RKO (cell line): Measurements from ENCODE around the gene RXRA.

ENCODE experiments used
- DNase-seq: peaks from one replicate; pipeline ENCODE4 v3.0.0-alpha.2; 2016; ENCODE audit warnings: low spot score

The RXRA gene

DNA sequence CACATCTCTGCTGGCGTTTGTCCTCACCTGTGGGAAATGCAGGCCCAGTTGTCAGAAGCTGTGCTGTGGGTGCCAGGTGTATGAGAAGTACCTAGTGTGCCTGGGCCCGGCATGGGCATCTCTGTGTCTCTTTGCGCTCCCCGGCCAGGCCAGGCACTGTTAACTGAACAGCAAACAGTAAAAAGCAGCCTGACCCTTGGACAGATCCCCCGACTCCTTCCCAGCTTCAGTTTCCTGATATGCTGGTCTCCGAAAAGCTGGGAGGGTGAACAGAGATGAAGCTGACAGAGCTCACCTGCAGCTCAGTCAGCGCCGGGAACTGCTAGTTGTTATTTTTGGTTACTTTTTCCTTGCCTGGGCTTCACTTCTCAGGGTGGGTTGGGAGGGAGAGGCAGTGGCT lies 28.9 kb downstream of the RXRA start:
- no peak for DNase-seq

DNA sequence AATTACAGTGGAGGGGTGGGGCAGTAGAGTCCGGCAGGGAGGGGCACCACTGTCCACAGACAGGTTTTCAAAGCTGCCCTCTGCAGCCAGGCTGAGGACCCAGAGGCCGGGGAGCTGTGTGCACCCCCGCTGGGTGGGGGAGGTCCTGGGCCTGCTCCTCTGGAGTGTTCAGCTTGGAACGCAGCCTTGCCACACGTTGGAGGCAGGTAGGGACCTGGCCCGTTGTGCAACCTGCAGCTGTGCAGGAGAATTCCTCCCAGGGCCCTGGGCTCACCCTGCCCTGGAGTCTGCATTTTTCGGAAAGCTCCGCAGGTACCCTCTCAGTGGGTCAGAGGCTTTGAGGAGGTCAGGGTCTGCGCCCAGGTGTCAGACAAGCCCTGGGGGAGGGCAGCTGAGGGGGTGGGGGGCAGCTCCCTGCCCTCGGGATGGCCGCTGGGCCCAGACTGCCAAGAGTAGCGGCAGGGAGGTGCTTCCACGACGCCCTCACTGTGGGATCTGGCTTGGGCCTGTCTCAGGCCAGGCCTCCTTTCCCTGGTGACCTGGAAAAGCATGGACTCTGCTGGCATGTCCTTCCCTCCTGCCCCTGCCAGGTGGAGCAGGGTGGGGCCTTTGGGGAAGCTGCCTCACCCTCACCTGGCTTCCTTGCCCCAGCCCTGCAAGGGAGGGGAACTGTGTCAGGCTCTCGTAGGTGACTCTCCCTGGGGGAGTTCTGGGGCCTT lies 29.5 kb downstream of the RXRA start:
- DNase-seq: no peak

- no peak for DNase-seq
Measured at GRCh38 chr9:134356496-134357470, 30.5 kb downstream of the RXRA start.

- DNase-seq: no peak
Measured at GRCh38 chr9:134357631-134358025, 31.4 kb downstream of the RXRA start.

- no peak for DNase-seq
Measured at GRCh38 chr9:134358026-134358661, 31.9 kb downstream of the RXRA start.

DNA sequence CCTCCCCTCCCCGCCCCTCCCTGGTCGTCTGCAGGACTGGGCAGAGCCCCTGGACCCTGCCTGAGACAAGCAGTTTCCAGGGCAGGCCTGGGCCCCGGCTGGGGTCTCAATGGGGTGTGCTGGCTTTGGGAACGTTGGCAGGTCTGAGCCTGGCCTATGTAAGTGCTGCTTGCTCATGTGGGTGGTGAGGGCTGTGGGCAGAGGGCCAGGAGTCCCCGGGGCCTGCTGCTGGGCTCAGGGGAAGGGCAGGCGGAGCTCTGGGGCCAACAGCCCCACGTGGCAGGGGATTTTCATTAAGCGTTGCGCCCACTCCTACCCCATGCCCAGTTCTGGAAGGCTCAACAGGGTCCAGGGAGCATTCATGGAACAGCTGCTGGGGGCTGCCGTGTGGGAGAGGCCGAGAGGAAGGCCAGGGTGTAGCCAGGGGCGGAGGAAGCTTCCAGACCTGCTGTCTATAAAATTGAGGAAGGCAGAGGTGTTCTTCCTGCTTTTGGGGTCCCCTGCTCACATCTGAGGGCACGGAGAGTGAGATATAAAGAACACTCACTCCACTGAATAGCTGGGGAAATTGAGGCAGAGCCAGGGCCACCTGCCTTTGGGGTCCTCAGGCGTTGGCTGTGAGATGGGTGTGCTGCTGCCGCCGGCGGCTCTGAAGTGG lies 32.5 kb downstream of the RXRA start:
- DNase-seq: no peak

GRCh38 chr9:134359493-134360179 lies 33.4 kb downstream of the RXRA start:
- no peak for DNase-seq

GRCh38 chr9:134360180-134360759 lies 34.0 kb downstream of the RXRA start:
- no peak for DNase-seq

DNA sequence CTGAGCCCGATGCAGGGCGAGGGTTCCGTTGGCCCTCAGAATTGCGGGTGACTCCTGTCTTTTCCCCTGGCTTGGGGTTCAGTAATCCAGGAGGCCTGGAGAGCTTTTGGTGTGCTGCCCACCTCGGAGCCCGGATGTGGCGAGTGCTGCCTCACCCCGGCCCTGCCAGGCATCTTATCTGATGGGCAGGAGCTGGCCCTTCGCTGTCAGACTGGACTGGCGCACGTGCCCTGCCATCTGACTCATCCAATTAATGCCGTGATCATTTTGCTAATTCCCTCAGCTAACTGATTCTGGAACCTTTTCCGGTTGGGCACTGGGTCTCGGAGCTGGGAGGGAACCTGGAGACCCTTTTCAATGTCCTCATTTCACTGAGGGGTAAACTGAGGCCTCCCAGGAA lies 34.6 kb downstream of the RXRA start:
- DNase-seq: peak; percentile 24

DNA sequence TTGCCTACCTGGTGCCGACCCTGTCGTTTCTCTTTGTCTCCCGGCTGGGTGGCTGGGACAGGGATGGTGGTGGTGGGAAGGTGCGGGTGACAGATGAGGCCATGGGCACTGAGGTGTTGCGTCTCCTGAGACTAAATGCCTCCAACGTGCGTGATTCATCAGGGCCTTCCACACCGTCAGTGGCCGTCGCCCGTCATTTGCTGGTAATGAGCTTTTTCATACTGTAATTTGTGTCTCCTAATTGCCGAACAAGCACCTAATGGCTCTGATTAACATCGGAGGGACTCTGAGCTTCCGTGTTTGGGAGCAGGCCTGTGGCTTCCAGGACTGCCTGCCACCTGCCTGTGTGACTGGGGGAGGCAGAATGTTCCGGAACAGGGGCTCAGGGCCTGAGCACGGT lies 35.2 kb downstream of the RXRA start:
- no peak for DNase-seq

DNA sequence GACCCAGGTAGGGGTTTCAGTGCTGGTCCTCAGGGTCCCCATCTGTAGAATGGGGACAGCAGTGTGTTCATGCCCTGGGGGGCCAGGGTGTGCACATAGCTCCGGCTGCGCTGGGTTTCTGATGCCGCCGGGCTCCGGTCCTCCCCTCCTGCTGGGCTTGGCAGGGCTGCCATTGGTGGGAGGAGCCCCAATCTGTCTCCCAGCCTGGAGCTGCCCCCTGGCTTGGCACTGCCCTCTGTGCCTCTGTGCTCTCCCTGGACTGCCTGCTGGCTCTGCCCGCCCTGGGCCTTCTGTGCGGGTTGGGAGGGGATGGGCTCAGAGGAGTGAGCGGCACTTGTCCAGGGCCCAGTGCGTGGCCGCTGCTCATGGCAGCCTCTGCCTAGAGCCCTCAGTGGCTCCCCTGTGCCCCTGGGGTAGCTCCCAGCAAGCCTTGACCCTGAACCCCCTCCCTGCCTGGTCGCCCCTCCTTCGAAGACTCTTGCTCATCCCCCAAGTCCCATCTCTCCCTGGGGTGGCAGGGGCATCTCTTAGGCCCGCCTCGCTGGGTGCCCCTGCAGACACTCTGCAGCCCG lies 35.7 kb downstream of the RXRA start:
- DNase-seq: no peak

DNA sequence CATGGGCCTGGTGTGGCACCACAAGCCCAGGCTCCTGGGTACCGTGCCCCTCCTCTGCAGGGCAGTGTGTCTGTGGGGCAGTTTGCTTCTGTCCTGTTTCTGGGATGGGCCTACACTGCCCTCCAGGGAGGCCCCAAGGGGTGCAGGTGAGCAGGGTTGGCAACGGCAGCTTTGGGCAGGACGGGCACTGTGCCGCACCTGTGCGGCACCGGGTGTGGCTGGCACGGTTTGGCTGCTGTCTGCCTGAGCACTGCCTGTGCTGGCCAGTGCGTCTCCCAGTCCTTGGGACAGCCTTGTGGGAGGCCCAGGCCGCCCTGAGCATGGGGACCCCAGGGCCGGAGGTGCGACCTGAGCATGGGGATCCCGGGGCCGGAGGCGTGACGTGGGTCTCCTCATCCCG lies 37.2 kb downstream of the RXRA start:
- DNase-seq: no peak

GRCh38 chr9:134364391-134365114 lies 38.3 kb downstream of the RXRA start:
- no peak for DNase-seq

DNA sequence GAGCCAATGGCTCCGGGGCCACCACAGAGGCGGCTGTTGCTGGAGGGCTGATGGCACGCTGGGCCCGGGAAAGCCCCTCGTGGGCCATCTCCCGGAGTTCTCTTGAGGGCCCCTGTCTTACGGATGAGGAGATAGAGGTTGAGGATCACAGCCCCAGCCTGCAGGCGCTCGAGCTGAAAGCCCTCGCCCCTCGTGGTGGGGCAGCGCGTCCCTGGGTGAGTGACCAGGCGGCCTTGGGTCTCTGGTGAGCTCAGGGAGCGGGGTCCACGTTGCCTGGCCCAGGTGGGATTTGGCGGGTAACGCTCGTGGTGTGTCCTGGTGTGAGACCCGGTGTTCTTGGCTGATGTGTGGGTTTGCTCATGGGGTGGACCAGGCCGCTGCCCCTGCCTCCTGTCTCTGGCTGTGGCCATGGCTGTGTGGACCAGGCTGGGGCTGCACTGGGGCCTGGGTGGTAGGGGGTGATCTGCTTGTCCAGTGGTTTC lies 38.9 kb downstream of the RXRA start:
- DNase-seq: no peak

DNA sequence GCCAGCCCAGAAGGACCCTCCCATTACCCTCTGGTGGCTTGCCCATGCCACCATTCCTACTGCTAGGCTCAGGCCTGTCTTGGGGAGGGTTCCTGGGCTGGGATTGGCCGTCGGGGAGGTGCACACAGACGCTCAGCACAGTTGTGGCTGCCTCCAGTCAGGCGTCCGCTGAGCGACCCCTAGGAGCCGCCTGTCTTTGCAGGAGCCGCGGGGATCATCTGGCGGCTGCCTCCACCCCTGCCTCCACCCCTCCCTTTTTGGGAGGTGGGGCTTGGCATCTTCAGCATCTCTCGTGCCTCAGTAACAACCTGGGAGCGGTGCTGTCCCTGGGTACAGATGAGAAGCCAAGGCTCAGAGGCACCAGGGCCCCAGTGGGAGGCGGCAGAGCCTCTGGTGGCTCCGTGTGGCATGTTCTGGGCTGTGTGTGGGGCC lies 39.6 kb downstream of the RXRA start:
- no peak for DNase-seq

- no peak for DNase-seq
Measured at GRCh38 chr9:134366223-134367031, 40.2 kb downstream of the RXRA start.

DNA sequence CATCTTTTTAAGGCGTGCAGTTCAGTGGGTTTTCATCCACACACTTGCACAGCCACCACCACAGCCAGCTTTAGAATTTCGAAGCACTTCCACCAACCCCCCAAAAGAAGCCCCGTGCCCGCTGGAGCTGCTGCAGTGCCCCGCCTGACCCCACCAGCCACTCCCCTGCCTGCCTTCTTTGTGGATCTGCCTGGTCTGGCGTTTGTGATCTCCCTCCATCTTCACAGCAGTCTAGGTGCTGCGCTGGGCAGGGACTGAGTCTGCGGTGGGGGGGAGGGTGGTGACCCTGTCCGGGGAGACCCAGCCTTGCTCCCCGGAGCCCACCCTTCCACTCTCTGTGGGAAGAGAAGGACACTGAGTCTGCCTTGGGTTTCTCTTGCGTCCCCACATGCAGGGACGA lies 40.8 kb downstream of the RXRA start:
- no peak for DNase-seq

- no peak for DNase-seq
Measured at GRCh38 chr9:134367791-134368490, 41.7 kb downstream of the RXRA start.

DNA sequence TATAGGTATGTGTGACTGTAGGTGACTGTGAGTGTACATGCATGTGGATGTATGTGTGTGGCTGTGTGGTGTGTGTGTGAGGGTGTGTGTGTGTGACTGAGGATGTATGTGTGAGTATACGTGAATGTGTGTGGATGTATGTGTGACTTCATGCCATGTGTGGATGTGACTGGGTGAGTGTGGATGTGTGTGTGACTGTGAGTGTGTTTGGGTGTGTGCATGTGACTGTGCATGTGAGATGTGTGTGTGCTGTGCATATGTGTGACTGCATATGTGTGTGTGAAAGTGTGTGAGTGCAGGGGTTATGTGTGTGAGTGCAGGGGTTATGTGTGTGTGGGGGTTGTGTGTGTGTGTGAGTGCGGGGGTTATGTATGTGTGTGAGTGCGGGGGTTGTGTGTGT lies 42.3 kb downstream of the RXRA start:
- no peak for DNase-seq
